Activated CD8-positive, alpha-beta memory T cell treated with anti-CD3 and anti-CD28 coated beads, Interleukin-2, amount 10 ng/mL, durations not matched to agents 7 days and 5 days (primary cell): ENCODE results near the gene SLC35F3. TPM values are rescaled to one million over a fixed set of nuclear protein-coding genes. Genes with fewer than 3 reads are reported as not detected.
"Not testable (repeated sequence)": the region's sequence is repeated elsewhere in the genome, so short reads cannot be mapped to it uniquely, and the experiment has no call there.

ENCODE experiments used
- ATAC-seq: fragments of 150-1000 bp; cut with Tn5 transposase; one replicate; pipeline ENCODE4 v1.10.0; 2021; ENCODE audit warnings: moderate library complexity
- CTCF ChIA-PET: fragments of 350-600 bp; sonication (Branson Sonifier 250); formaldehyde crosslinking; loops from one replicate; lab custom pipeline; 2021; ENCODE audit warnings: antibody characterized with exemption; lab: Charles Lee
- DNase-seq: peaks from one replicate; pipeline ENCODE4 v3.0.0-alpha.2; 2020
- H3K27ac Mint-ChIP-seq: one replicate; pipeline ENCODE4 v1.8.0; 2021; ENCODE audit warnings: mild to moderate bottlenecking, mixed read lengths
- H3K27me3 Mint-ChIP-seq: one replicate; pipeline ENCODE4 v1.8.0; 2021; ENCODE audit warnings: mixed read lengths
- H3K36me3 Mint-ChIP-seq: one replicate; pipeline ENCODE4 v1.8.0; 2021; ENCODE audit warnings: mild to moderate bottlenecking, mixed read lengths
- H3K4me1 Mint-ChIP-seq: one replicate; pipeline ENCODE4 v1.8.0; 2021; ENCODE audit warnings: mixed read lengths
- H3K4me3 Mint-ChIP-seq: one replicate; pipeline ENCODE4 v1.8.0; 2021; ENCODE audit warnings: mild to moderate bottlenecking, moderate library complexity, mixed read lengths
- H3K9me3 Mint-ChIP-seq: one replicate; pipeline ENCODE4 v1.8.0; 2022; ENCODE audit warnings: low read depth, mixed read lengths
- total RNA-seq, 2 experiments: library from RNA; stranded (reverse); gene quantifications; one replicate each; pipeline ENCODE4 v1.2.3, GENCODE V29; 2021

Gene SLC35F3
- total RNA-seq, 2 experiments from 2014 or later = 13.8 to 16.8 TPM

GRCh38 chr1:234292011-234292410, 387.5 kb downstream of the SLC35F3 start:
- Mint-ChIP-seq H3K4me1 (no peaks in the 10 kb centered on the region), H3K9me3 (peaks cover 12% of the 10 kb centered on the region), H3K27ac (no peak overlapping the region), H3K27me3 (no peaks in the 10 kb centered on the region), H3K4me3 (no peak overlapping the region), H3K36me3 (peaks cover 20% of the 10 kb centered on the region)
- ATAC-seq = no peak
- CTCF ChIA-PET = interaction anchor here (1.8 kb wide), 1 partner anchor 19 kb away, joined by 7 read pairs; no protein-coding TSS in a partner anchor
- DNase-seq = no peak

- Mint-ChIP-seq H3K36me3 (peaks cover 20% of the 10 kb centered on the region), H3K27me3 (peaks cover 2% of the 10 kb centered on the region)
- CTCF ChIA-PET = interaction anchor here (1.8 kb wide), 1 partner anchor 18 kb away, joined by 7 read pairs; no protein-coding TSS in a partner anchor
Measured at GRCh38 chr1:234292548-234292947, 388.1 kb downstream of the SLC35F3 start.

GRCh38 chr1:234294109-234294817, 389.8 kb downstream of the SLC35F3 start:
- peaks cover 19% of the 10 kb centered on the region for H3K36me3 Mint-ChIP-seq
- H3K4me1 Mint-ChIP-seq = no peaks in the 10 kb centered on the region
- CTCF ChIA-PET = interaction anchor here (1.6 to 1.8 kb wide), 3 partner anchors 15 to 179 kb away, joined by 3 to 7 read pairs (median 7); no protein-coding TSS in a partner anchor
- peaks cover 2% of the 10 kb centered on the region for H3K27me3 Mint-ChIP-seq
- DNase-seq = no peak
- H3K9me3 Mint-ChIP-seq = peaks cover 9% of the 10 kb centered on the region
- H3K4me3 Mint-ChIP-seq = no peak overlapping the region
- ATAC-seq = no peak
- H3K27ac Mint-ChIP-seq = no peak overlapping the region

More at GRCh38 chr1:234292548-234292947, 388.1 kb downstream of the SLC35F3 start:
- H3K4me3 Mint-ChIP-seq = no peak overlapping the region
- peaks cover 12% of the 10 kb centered on the region for H3K9me3 Mint-ChIP-seq
- no peaks in the 10 kb centered on the region for H3K4me1 Mint-ChIP-seq
- DNase-seq (no peak), ATAC-seq (no peak)
- no peak overlapping the region for H3K27ac Mint-ChIP-seq

- H3K4me1 Mint-ChIP-seq = no peaks in the 10 kb centered on the region
- ATAC-seq = no peak
- peaks cover 13% of the 10 kb centered on the region for H3K36me3 Mint-ChIP-seq
- H3K4me3 Mint-ChIP-seq = no peak overlapping the region
- H3K27ac Mint-ChIP-seq = no peak overlapping the region
- no peak for DNase-seq
- H3K9me3 Mint-ChIP-seq = peaks cover 3% of the 10 kb centered on the region
- H3K27me3 Mint-ChIP-seq = peaks cover 2% of the 10 kb centered on the region
- CTCF ChIA-PET = interaction anchor here (1.6 to 1.8 kb wide), 2 partner anchors 15 to 82 kb away, joined by 3 to 7 read pairs; no protein-coding TSS in a partner anchor
Measured at GRCh38 chr1:234295068-234295467, 390.6 kb downstream of the SLC35F3 start.

GRCh38 chr1:234295626-234296025, 391.1 kb downstream of the SLC35F3 start:
- H3K36me3 Mint-ChIP-seq = peaks cover 10% of the 10 kb centered on the region
- no peak overlapping the region for H3K4me3 Mint-ChIP-seq
- H3K27me3 Mint-ChIP-seq = peaks cover 2% of the 10 kb centered on the region
- CTCF ChIA-PET = interaction anchor here (1.6 to 1.8 kb wide), 2 partner anchors 14 to 82 kb away, joined by 3 to 7 read pairs; no protein-coding TSS in a partner anchor
- DNase-seq = no peak
- ATAC-seq = no peak
- H3K27ac Mint-ChIP-seq = no peak overlapping the region
- peaks cover 2% of the 10 kb centered on the region for H3K9me3 Mint-ChIP-seq
- no peaks in the 10 kb centered on the region for H3K4me1 Mint-ChIP-seq

- Mint-ChIP-seq H3K4me1 (no peaks in the 10 kb centered on the region), H3K27ac (no peak overlapping the region), H3K4me3 (no peak overlapping the region), H3K27me3 (peaks cover 2% of the 10 kb centered on the region), H3K9me3 (peaks cover 2% of the 10 kb centered on the region), H3K36me3 (peaks cover 10% of the 10 kb centered on the region)
- DNase-seq (no peak), ATAC-seq (no peak)
- CTCF ChIA-PET = interaction anchor here (0.5 to 1.6 kb wide), 3 partner anchors 75 to 135 kb away, joined by 3 to 4 read pairs (median 3); no protein-coding TSS in a partner anchor
Measured at GRCh38 chr1:234296496-234296895, 392.0 kb downstream of the SLC35F3 start.

GRCh38 chr1:234297668-234298067, 393.2 kb downstream of the SLC35F3 start:
- peaks cover 2% of the 10 kb centered on the region for H3K9me3 Mint-ChIP-seq
- H3K27me3 Mint-ChIP-seq = peaks cover 2% of the 10 kb centered on the region
- CTCF ChIA-PET = interaction anchor here (1.4 kb wide), 1 partner anchor 12 kb away, joined by 5 read pairs; no protein-coding TSS in a partner anchor
- DNase-seq (no peak), ATAC-seq (no peak)
- no peak overlapping the region for H3K4me3 Mint-ChIP-seq
- H3K4me1 Mint-ChIP-seq = no peaks in the 10 kb centered on the region
- peaks cover 10% of the 10 kb centered on the region for H3K36me3 Mint-ChIP-seq
- no peak overlapping the region for H3K27ac Mint-ChIP-seq

GRCh38 chr1:234300096-234300495, 395.6 kb downstream of the SLC35F3 start:
- H3K27ac Mint-ChIP-seq = no peak overlapping the region
- CTCF ChIA-PET = interaction anchor here (1.5 kb wide), 1 partner anchor 10 kb away, joined by 9 read pairs; no protein-coding TSS in a partner anchor
- no peak for DNase-seq
- H3K4me1 Mint-ChIP-seq = no peaks in the 10 kb centered on the region
- peaks cover 6% of the 10 kb centered on the region for H3K27me3 Mint-ChIP-seq
- peaks cover 2% of the 10 kb centered on the region for H3K9me3 Mint-ChIP-seq
- ATAC-seq = no peak
- H3K4me3 Mint-ChIP-seq = no peak overlapping the region
- H3K36me3 Mint-ChIP-seq = peaks cover 14% of the 10 kb centered on the region

GRCh38 chr1:234301663-234302062, 397.2 kb downstream of the SLC35F3 start:
- peaks cover 12% of the 10 kb centered on the region for H3K36me3 Mint-ChIP-seq
- H3K9me3 Mint-ChIP-seq = not testable (repeated sequence)

GRCh38 chr1:234302354-234302962, 398.0 kb downstream of the SLC35F3 start:
- CTCF ChIA-PET = interaction anchor here (0.7 to 1.3 kb wide), 3 partner anchors 10 to 89 kb away, joined by 3 to 4 read pairs (median 3); no protein-coding TSS in a partner anchor

More at GRCh38 chr1:234301663-234302062, 397.2 kb downstream of the SLC35F3 start:
- not testable (repeated sequence) for ATAC-seq, H3K27me3 Mint-ChIP-seq, H3K27ac Mint-ChIP-seq, H3K4me1 Mint-ChIP-seq, DNase-seq, H3K4me3 Mint-ChIP-seq
- CTCF ChIA-PET = interaction anchor here (0.7 to 1.1 kb wide), 2 partner anchors 11 to 89 kb away, joined by 3 to 4 read pairs; no protein-coding TSS in a partner anchor

GRCh38 chr1:234303231-234303630, 398.8 kb downstream of the SLC35F3 start:
- Mint-ChIP-seq H3K27ac (no peak overlapping the region), H3K9me3 (peaks cover 2% of the 10 kb centered on the region), H3K4me1 (no peaks in the 10 kb centered on the region), H3K4me3 (no peak overlapping the region), H3K36me3 (peaks cover 9% of the 10 kb centered on the region), H3K27me3 (peaks cover 4% of the 10 kb centered on the region)
- ATAC-seq (no peak), DNase-seq (no peak)
- CTCF ChIA-PET = interaction anchor here (0.9 to 1.3 kb wide), 2 partner anchors 10 to 24 kb away, joined by 3 read pairs; no protein-coding TSS in a partner anchor

More at GRCh38 chr1:234302354-234302962, 398.0 kb downstream of the SLC35F3 start:
- peaks cover 10% of the 10 kb centered on the region for H3K36me3 Mint-ChIP-seq
- peaks cover 2% of the 10 kb centered on the region for H3K9me3 Mint-ChIP-seq
- DNase-seq (no peak), ATAC-seq (no peak)
- H3K4me1 Mint-ChIP-seq = no peaks in the 10 kb centered on the region
- H3K27me3 Mint-ChIP-seq = peaks cover 5% of the 10 kb centered on the region
- no peak overlapping the region for H3K27ac Mint-ChIP-seq
- no peak overlapping the region for H3K4me3 Mint-ChIP-seq

- no peak for ATAC-seq
- no peak for DNase-seq
- Mint-ChIP-seq H3K4me3 (no peak overlapping the region), H3K27ac (no peak overlapping the region), H3K36me3 (peaks cover 9% of the 10 kb centered on the region), H3K27me3 (peaks cover 4% of the 10 kb centered on the region), H3K4me1 (peaks cover 18% of the 10 kb centered on the region), H3K9me3 (no peaks in the 10 kb centered on the region)
- CTCF ChIA-PET = interaction anchor here (1.3 to 13.6 kb wide), 4 partner anchors 19 to 154 kb away, joined by 4 to 199 read pairs (median 4); no protein-coding TSS in a partner anchor
Measured at GRCh38 chr1:234307726-234308125, 403.2 kb downstream of the SLC35F3 start.

- Mint-ChIP-seq H3K4me3 (no peak overlapping the region), H3K9me3 (no peaks in the 10 kb centered on the region), H3K36me3 (peaks cover 9% of the 10 kb centered on the region), H3K27me3 (peaks cover 4% of the 10 kb centered on the region), H3K27ac (no peak overlapping the region), H3K4me1 (peaks cover 30% of the 10 kb centered on the region)
- no peak for DNase-seq
- CTCF ChIA-PET = interaction anchor here (0.7 to 13.6 kb wide), 32 partner anchors 9 to 466 kb away, joined by 3 to 199 read pairs (median 5); no protein-coding TSS in a partner anchor
- no peak for ATAC-seq
Measured at GRCh38 chr1:234309243-234309597, 404.7 kb downstream of the SLC35F3 start.
